Measurements from ENCODE around the gene ATP1A1. TPM values are rescaled to one million over a fixed set of nuclear protein-coding genes. Genes with fewer than 3 reads are reported as not detected.

ATP1A1 gene
- total RNA-seq, 1 experiment from 2014 or later = 239 TPM

DNA sequence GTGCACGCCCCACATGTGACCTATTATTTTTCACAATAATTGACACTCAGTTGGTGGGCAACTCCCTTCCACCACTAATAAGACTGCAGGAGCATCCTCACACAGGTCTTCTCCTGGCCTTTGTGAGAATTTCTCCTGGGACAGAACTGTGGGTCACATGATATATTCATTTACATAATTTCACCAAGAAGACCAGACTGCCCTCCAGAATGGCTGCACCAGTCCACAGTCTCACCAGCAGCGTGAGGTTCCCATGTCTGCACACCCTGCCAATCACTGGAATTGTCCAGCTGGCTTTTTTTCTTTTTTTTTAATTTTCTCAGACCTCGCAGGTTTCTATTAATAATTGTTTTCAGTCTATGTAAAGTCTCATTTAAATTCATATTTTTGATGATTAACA, 41.3 kb downstream of the ATP1A1 start:
- H3K79me1 ChIP-seq (ENCODE audit: insufficient read depth, low read depth, low read length, poor library complexity, severe bottlenecking) = no peaks in the 10 kb centered on the region
- TF ChIP-seq, protein P1, sequence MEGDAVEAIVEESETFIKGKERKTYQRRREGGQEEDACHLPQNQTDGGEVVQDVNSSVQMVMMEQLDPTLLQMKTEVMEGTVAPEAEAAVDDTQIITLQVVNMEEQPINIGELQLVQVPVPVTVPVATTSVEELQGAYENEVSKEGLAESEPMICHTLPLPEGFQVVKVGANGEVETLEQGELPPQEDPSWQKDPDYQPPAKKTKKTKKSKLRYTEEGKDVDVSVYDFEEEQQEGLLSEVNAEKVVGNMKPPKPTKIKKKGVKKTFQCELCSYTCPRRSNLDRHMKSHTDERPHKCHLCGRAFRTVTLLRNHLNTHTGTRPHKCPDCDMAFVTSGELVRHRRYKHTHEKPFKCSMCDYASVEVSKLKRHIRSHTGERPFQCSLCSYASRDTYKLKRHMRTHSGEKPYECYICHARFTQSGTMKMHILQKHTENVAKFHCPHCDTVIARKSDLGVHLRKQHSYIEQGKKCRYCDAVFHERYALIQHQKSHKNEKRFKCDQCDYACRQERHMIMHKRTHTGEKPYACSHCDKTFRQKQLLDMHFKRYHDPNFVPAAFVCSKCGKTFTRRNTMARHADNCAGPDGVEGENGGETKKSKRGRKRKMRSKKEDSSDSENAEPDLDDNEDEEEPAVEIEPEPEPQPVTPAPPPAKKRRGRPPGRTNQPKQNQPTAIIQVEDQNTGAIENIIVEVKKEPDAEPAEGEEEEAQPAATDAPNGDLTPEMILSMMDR (conservative IDR thresholded peaks at IDR 0.05) = no peak
- H2BK15ac ChIP-seq (ENCODE audit: low read depth, low read length) = no peak overlapping the region
- H3K14ac ChIP-seq (ENCODE audit: insufficient read depth, low read length) = no peak overlapping the region
- no peaks in the 10 kb centered on the region for H3K9me3 Mint-ChIP-seq
- no peak overlapping the region for H4K5ac ChIP-seq (ENCODE audit: insufficient read length, low read depth, low read length)
- H3K27ac ChIP-seq (ENCODE audit: insufficient read length, low read depth, low read length) = no peak overlapping the region
- WGBS (ENCODE audit: extremely low coverage, insufficient read length, low lambda C conversion rate) = no CpG with 5 or more reads among the region's 3 CpGs
- H4K8ac ChIP-seq (replicated peaks; ENCODE audit: insufficient read length, low read depth, low read length) = no peak overlapping the region
- H3K27me3 ChIP-seq (ENCODE audit: insufficient read depth, low read length) = no peaks in the 10 kb centered on the region
- no peak overlapping the region for H3K4ac ChIP-seq (ENCODE audit: low read depth, low read length)
- H3K23me2 ChIP-seq (ENCODE audit: insufficient read length, low read depth, low read length, poor library complexity, severe bottlenecking) = peaks cover 5% of the 10 kb centered on the region
- H2BK20ac ChIP-seq (ENCODE audit: low read depth, low read length, poor library complexity, severe bottlenecking) = no peak overlapping the region
- no peaks in the 10 kb centered on the region for H3K79me2 ChIP-seq (ENCODE audit: insufficient read depth, low read length)
- H3K4me1 Mint-ChIP-seq = peaks cover 22 to 30% of the 10 kb centered on the region in 2 experiments
- no peaks in the 10 kb centered on the region for H3K9me3 ChIP-seq (ENCODE audit: control insufficient read depth, low read depth, low read length)
- H4K91ac ChIP-seq (ENCODE audit: insufficient read length, low read depth, low read length) = no peak overlapping the region
- no peaks in the 10 kb centered on the region for H3K27me3 Mint-ChIP-seq (ENCODE audit: low read depth)
- H2AFZ ChIP-seq (ENCODE audit: low read length) = no peak overlapping the region
- no peak overlapping the region for H3K9ac ChIP-seq (ENCODE audit: extremely low read depth, insufficient read length, low read length)
- H2AK5ac ChIP-seq (ENCODE audit: insufficient read length, low read length) = no peak overlapping the region
- H3K56ac ChIP-seq (ENCODE audit: insufficient read length, low read depth, low read length) = no peak overlapping the region
- H3K27ac Mint-ChIP-seq = no peak overlapping the region
- no peak overlapping the region for H3K18ac ChIP-seq (ENCODE audit: insufficient read length, low read depth, low read length)
- H2BK120ac ChIP-seq (ENCODE audit: low read depth, low read length, poor library complexity, severe bottlenecking) = no peak overlapping the region
- no peak overlapping the region for H2BK12ac ChIP-seq (ENCODE audit: insufficient read length, low read depth, low read length)
- no peak for DNase-seq
- H3K23ac ChIP-seq (ENCODE audit: insufficient read length, low read depth, low read length) = no peak overlapping the region
- H4K20me1 ChIP-seq (ENCODE audit: control insufficient read depth, insufficient read depth, insufficient read length) = no peaks in the 10 kb centered on the region
- no peak overlapping the region for H3K4me2 ChIP-seq (ENCODE audit: insufficient read depth, insufficient read length, low read length)
- no peak overlapping the region for H3T11ph ChIP-seq (ENCODE audit: low read length)
- no peak overlapping the region for H3K4me3 Mint-ChIP-seq
- H2BK5ac ChIP-seq (ENCODE audit: insufficient read length, low read length) = no peak overlapping the region
- no peaks in the 10 kb centered on the region for H3K36me3 Mint-ChIP-seq (ENCODE audit: insufficient read depth in 1 of 3, low read depth in 3 of 3)
- no peaks in the 10 kb centered on the region for H3K4me1 ChIP-seq (ENCODE audit: insufficient read depth, low read length)

All from H9 (cell line).